ENCODE measurements around the gene ZNF311. TPM values are rescaled to one million over a fixed set of nuclear protein-coding genes. Genes with fewer than 3 reads are reported as not detected.
A peak's percentile ranks its signal among the peaks of the same experiment; 100 is the strongest.

Gene ZNF311
- total and polyA plus RNA-seq, 2 of the 13 experiments (the other 11 are each of a cell fraction or from before 2014, with no cell fraction given) = not detected

GRCh38 chr6:28947831-28948270 is 57.3 kb downstream of the ZNF311 start (continued):
- TF ChIP-seq ZNF276 (CRISPR knock-in tag; IDR thresholded peaks at IDR 0.05; ENCODE audit: low read depth) = no peak
- TF ChIP-seq CBX1 (IDR thresholded peaks at IDR 0.05; ENCODE audit: low read depth) = no peak
- no peak for TF ChIP-seq ZNF468 (CRISPR knock-in tag; IDR thresholded peaks at IDR 0.05)
- TF ChIP-seq GATAD1 (CRISPR knock-in tag; IDR thresholded peaks at IDR 0.05) = no peak
- peak; percentile 52; the same call in 1 of the 2 replicates for TF ChIP-seq KAT8 (CRISPR knock-in tag; IDR thresholded peaks at IDR 0.05)
- TF ChIP-seq TCF7 (IDR thresholded peaks at IDR 0.05; ENCODE audit: low read depth) = no peak
- 0 out of 2 replicates have a peak, but pooled peaks have one; percentile 4 for TF ChIP-seq MAFF (IDR thresholded peaks at IDR 0.05; ENCODE audit: low read depth, low read length)
- no peak for TF ChIP-seq EED (CRISPR knock-in tag; IDR thresholded peaks at IDR 0.05)
- TF ChIP-seq ZNF12 (CRISPR knock-in tag; IDR thresholded peaks at IDR 0.05) = 0 out of 2 replicates have a peak, but pooled peaks have one; percentile 51
- no peak for TF ChIP-seq RFX1 (IDR thresholded peaks at IDR 0.05)
- peak; percentile 22; the same call in 1 of the 2 replicates for TF ChIP-seq ATF7 (IDR thresholded peaks at IDR 0.05)
- no peak for TF ChIP-seq ATF7 (CRISPR knock-in tag; IDR thresholded peaks at IDR 0.05)
- no peak for TF ChIP-seq ZNF142 (CRISPR knock-in tag; IDR thresholded peaks at IDR 0.05)
- no peak for TF ChIP-seq ATF5 (CRISPR knock-in tag; IDR thresholded peaks at IDR 0.05; ENCODE audit: low read depth)
- no peak for TF ChIP-seq SSRP1 (CRISPR knock-in tag; IDR thresholded peaks at IDR 0.05)
- TF ChIP-seq ZNF530 (CRISPR knock-in tag; IDR thresholded peaks at IDR 0.05; ENCODE audit: low read depth) = no peak
- no peak for TF ChIP-seq ZNF672 (CRISPR knock-in tag; IDR thresholded peaks at IDR 0.05)
- TF ChIP-seq ARID5B (CRISPR knock-in tag; IDR thresholded peaks at IDR 0.05) = peak; percentile 80
- TF ChIP-seq ZNF547 (CRISPR knock-in tag; IDR thresholded peaks at IDR 0.05) = no peak
- no peak for TF ChIP-seq ZNF83 (CRISPR knock-in tag; IDR thresholded peaks at IDR 0.05; ENCODE audit: borderline replicate concordance)
- TF ChIP-seq CCAR2 (optimal IDR thresholded peaks at IDR 0.05; ENCODE audit: low read depth, low read length) = no peak
